ENCODE results near the gene DNAJA4. TPM values are rescaled to one million over a fixed set of nuclear protein-coding genes. Genes with fewer than 3 reads are reported as not detected.
A peak's percentile ranks its signal among the peaks of the same experiment; 100 is the strongest.

Gene DNAJA4
- total RNA-seq (10 to 100 TPM; 12.7 to 51.7 (median 18.1) TPM), polyA plus RNA-seq (10 to 100 TPM in 1 of 3 donors, 1 to 10 TPM in 2; 6.0 to 10.5 (median 7.2) TPM)
- long read RNA-seq, donor 1, partial matches to known transcripts, result 27 of 62 reads
- long read RNA-seq, donor 1, other reads (novel, unspliced or antisense), result 27 of 62 reads
- long read RNA-seq, donor 2, partial matches to known transcripts, result 18 of 57 reads
- long read RNA-seq, donor 2, other reads (novel, unspliced or antisense), result 32 of 57 reads

GRCh38 chr15:78264304-78265136 is at the start of gene DNAJA4:
TSS of gene DNAJA4 (plus strand) at chr15:78264562. CDS start at chr15:78264764, 202 bp downstream.
- Histone ChIP-seq H3K9me3 (no peaks in the 10 kb centered on the region), H3K27ac (peak within 1 kb of the TSS; percentile 53 to 87 (median 78)), H3K27me3 (replicated peaks in 1 of 7) (no peaks in the 10 kb centered on the region), H3K36me3 (no peaks in the 10 kb centered on the region), H3K4me1 (peaks cover 9 to 39% (median 26%) of the 10 kb centered on the region in 6 donors), H3K4me3 (peak within 1 kb of the TSS; percentile 52 to 80 (median 58))
- peak; percentile 87 for DNase-seq
- intact Hi-C loops (cut with DNase I; ENCODE audit: low total_unique reads), result no loop called here
- peak in 3 of 11 experiments; percentile 19 to 22 (median 20) for TF ChIP-seq CTCF (IDR thresholded peaks at IDR 0.05 in 8 of 11, conservative IDR thresholded peaks at IDR 0.05 in 3 of 11)
- peak; percentile 61 to 71 (median 65) for TF ChIP-seq POLR2AphosphoS5 (IDR thresholded peaks at IDR 0.05)
- TF ChIP-seq POLR2A (IDR thresholded peaks at IDR 0.05), result no peak
- WGBS, 5 donors, result 2 to 6% (median 4%) methylated on average over 36 to 107 of the region's 107 CpGs

DNA sequence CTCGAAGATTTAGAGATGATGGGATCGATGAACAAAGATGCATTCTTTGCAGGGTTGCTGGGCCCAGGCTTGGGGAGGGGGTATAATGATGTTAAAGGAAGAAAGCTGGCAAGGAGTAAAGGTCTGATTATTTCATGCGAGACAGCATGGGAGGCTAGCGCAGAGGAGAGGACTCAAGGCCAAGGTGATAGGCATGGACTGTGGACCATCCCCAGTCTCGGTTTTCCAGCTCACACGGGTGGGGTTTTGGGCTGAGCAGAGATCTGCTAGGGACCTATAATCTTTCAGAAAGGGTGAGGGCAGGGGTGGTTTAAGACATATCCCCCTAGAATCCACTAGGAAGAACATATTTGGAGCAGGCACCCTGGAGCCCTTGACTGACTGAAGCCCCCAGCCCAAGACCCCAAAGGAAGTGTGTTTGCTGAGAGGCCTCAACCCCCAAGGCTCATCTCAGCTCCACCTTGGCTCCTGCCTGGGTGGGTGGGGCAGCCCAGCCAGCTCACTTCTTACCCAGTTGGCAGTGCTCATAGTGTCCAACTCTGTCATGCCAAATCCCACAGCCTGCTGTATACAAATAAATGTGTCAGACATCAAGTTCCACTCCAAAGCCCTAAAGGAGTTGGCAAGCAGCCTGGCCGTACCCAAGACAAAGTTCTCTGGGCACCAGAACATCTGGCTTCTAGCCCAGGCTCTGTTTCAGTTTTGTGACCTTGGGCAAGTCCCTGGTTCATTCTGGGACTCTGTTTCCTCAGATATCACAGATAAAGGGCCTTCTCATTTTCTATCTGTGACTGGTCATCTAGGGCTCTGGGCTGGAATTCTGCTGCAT is 47.9 kb upstream of the DNAJA4 start:
- intact Hi-C loops (cut with DNase I; ENCODE audit: low total_unique reads), result no loop called here
- TF ChIP-seq POLR2AphosphoS5 (IDR thresholded peaks at IDR 0.05) (no peak), CTCF (IDR thresholded peaks at IDR 0.05 in 8 of 11, conservative IDR thresholded peaks at IDR 0.05 in 3 of 11) (no peak), POLR2A (IDR thresholded peaks at IDR 0.05) (no peak)
- H3K4me1 ChIP-seq, result peaks cover 0 to 4% (median 0%) of the 10 kb centered on the region in 6 donors
- 80 to 90% (median 81%) methylated on average over 7 of the region's 7 CpGs for WGBS, 5 donors
- H3K9me3 ChIP-seq, result no peaks in the 10 kb centered on the region
- no peak overlapping the region for H3K27ac ChIP-seq
- H3K36me3 ChIP-seq, result no peaks in the 10 kb centered on the region
- DNase-seq, result no peak
- H3K27me3 ChIP-seq (replicated peaks in 1 of 7), result peaks cover 0 to 12% (median 0%) of the 10 kb centered on the region in 7 donors
- no peak overlapping the region for H3K4me3 ChIP-seq

DNA sequence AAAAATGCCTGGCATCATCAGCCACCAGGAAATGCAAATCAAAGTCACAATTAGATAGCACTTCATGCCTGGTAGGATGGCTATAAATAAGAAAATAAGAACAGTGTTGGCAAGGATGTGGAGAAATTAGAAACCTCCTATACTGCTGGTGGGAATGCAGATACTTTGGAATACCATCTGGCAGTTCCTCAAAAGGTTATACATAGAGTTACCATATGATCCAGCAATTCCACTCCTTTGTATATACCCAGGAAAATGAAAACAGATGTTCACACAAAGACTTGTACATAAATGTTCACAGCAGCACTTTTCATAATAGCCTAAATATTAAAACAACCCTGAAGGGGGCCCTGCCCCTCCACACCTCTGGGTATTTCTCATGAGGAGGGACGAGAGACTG is 43.6 kb upstream of the DNAJA4 start:
- no peak for DNase-seq
- H3K27ac ChIP-seq, result no peak overlapping the region
- TF ChIP-seq POLR2A (IDR thresholded peaks at IDR 0.05) (no peak), POLR2AphosphoS5 (IDR thresholded peaks at IDR 0.05) (no peak), CTCF (IDR thresholded peaks at IDR 0.05 in 8 of 11, conservative IDR thresholded peaks at IDR 0.05 in 3 of 11) (no peak)
- peaks cover 0 to 4% (median 0%) of the 10 kb centered on the region in 6 donors for H3K4me1 ChIP-seq
- 74 to 90% (median 84%) methylated on average over 1 of the region's 1 CpG for WGBS, 5 donors
- H3K36me3 ChIP-seq, result no peaks in the 10 kb centered on the region
- no peaks in the 10 kb centered on the region for H3K9me3 ChIP-seq
- no peaks in the 10 kb centered on the region for H3K27me3 ChIP-seq (replicated peaks in 1 of 7)
- intact Hi-C loops (cut with DNase I; ENCODE audit: low total_unique reads), result no loop called here
- H3K4me3 ChIP-seq, result no peak overlapping the region
